Breast epithelium (tissue), 3 donors: ENCODE measurements around the gene OR52N4.

Experiments used
- POLR2A ChIP-seq: fragments of 450-650 bp; IDR thresholded peaks from one replicate; pipeline ENCODE4 v1.6.1; 2016; ENCODE audit warnings: antibody characterized with exemption, mild to moderate bottlenecking, moderate library complexity
- POLR2AphosphoS5 ChIP-seq, 3 donors: sonication (generic); formaldehyde crosslinking; IDR thresholded peaks; one replicate each; pipeline ENCODE4 v1.6.1; 2017; ENCODE audit warnings: antibody characterized with exemption in 3 of 3
- TF ChIP-seq, protein P1 (sequence below), 3 donors: fragments of 450-650 bp; IDR thresholded peaks; one replicate each; pipeline ENCODE4 v1.5.1; 2016 to 2017; ENCODE audit warnings: antibody characterized with exemption in 3 of 3, mild to moderate bottlenecking in 3 of 3, moderate library complexity in 3 of 3

DNA sequence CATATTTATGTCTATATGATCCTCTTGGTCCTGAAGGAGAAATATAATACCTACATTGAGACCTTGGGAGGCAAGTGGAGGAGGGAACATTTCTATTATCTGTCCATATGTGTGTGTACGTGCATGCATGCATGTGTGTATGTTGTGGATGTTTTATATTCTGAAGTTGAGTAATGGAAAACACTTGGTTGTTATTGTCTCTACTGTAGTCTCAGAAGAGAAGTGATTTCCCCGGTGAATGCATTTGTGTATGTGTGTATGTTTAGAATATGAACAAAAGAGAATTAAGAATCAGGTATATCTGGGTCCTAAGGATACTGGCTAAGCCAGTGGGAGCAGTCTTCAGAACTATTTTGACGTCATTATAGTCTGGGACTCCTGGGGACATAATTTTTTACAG lies 37.1 kb downstream of the OR52N4 start, which contains the start of gene OR52N1:
- TF ChIP-seq POLR2AphosphoS5 (IDR thresholded peaks at IDR 0.05) = no peak
- TF ChIP-seq, protein P1, sequence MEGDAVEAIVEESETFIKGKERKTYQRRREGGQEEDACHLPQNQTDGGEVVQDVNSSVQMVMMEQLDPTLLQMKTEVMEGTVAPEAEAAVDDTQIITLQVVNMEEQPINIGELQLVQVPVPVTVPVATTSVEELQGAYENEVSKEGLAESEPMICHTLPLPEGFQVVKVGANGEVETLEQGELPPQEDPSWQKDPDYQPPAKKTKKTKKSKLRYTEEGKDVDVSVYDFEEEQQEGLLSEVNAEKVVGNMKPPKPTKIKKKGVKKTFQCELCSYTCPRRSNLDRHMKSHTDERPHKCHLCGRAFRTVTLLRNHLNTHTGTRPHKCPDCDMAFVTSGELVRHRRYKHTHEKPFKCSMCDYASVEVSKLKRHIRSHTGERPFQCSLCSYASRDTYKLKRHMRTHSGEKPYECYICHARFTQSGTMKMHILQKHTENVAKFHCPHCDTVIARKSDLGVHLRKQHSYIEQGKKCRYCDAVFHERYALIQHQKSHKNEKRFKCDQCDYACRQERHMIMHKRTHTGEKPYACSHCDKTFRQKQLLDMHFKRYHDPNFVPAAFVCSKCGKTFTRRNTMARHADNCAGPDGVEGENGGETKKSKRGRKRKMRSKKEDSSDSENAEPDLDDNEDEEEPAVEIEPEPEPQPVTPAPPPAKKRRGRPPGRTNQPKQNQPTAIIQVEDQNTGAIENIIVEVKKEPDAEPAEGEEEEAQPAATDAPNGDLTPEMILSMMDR (IDR thresholded peaks at IDR 0.05) = no peak
- no peak for TF ChIP-seq POLR2A
